ENCODE results near the gene PPP2R5E.
"Not testable (repeated sequence)": the region's sequence is repeated elsewhere in the genome, so short reads cannot be mapped to it uniquely, and the experiment has no call there.

PPP2R5E gene

DNA sequence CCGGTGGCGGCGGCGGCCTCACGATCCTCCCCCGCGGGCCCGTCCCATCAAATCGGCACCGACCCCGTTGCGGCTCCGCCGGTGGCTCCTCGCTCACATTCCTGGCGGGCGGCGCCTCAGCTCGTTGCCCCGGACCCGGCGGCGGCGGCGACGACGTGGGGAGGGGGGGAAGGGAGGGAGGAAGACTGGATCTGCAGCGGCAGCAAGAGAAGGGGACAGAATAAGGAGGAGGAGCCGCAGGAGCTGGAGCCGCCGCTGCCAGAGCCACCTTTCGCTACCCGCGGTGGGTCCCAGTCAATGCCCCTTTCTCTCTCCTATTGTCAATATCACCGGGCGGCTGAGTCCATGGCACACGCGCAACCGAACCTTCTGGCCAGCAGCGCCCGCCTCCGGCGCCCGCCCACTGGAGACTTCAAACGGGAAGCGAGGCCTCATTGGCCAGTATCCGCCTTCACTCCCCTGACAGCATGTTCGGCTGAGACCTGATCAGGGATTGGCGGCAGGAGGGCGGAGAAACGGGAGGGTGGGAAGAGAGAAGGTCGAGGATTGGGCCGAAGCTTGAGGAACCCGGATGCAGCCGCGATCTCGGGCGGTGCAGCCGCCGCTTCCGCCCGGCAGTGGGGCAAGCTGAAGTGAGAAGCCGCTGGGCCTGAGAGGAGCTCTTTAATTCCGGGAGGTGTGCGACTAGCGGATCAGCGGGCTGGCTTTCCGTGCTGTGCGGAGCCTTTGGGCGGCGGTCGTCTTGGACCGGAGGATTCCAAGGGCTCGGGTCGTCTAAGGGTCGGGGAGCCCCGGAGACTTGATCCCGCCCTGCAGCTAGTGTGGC, at the start of gene PPP2R5E:
TSS of gene PPP2R5E (minus strand) at position 378 of the 826 bp plus-strand sequence. CDS start 3,692 bp downstream, outside the sequence.
- peak; percentile 100 for DNase-seq (ENCODE audit: low read depth, low spot score)

DNA sequence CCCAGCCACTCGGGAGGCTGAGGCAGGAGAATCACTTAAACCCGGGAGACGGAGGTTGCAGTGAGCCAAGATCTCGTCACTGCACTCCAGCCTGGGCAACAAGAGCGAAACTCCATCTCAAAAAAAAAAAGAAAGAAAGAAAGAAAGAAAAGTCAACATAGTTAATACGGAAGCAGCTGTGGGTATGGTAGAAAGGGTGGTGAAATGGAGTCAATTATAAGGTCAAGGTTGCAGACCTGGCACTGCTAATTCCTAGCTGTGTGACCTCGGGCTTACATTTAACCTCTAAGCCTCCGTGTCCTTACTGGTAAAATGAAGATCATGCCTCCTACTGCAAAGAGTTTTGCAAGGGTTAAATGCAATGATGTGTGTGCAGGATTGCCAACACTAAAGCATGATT, 39.9 kb upstream of the PPP2R5E start:
- not testable (repeated sequence) for DNase-seq (ENCODE audit: low read depth, low spot score)

DNA sequence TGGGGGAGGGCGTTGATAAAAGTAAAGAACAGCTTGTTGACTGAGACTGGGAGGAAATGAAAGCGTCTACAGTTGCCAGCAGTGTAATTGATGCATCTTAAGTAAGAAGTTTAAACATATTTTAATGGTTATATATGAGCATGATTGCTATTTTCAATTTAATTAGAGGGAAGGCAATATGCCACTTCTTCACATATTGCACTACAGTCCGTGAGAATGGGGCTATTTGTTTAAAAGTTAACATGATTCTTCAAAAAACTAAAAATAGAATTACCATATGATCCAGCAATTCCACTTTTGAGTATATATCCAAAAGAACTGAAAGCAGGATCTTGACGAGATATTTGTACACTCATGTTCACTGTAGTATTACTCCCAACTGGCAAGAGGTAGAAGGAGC, 38.3 kb upstream of the PPP2R5E start:
- no peak for DNase-seq (ENCODE audit: low read depth, low spot score)

DNA sequence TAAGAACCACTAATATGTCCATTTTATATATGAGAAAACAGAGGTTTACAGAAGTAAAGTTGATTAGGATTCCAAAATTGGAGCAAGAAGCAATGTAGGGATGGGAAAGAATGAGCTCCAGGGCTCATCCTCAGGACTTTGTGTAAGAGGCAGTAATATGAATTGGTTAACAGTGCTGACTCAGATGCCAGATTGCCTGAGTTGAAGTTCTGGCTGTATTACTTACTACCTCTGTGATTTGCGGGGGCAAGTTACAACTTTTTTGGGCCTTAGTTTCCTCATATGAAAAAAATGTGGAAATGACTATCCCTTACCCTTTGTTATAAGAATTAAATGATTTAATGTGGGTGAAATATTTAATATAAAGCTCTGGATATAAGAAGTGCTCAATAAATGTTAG, 35.1 kb upstream of the PPP2R5E start:
- DNase-seq (ENCODE audit: low read depth, low spot score) = no peak

DNA sequence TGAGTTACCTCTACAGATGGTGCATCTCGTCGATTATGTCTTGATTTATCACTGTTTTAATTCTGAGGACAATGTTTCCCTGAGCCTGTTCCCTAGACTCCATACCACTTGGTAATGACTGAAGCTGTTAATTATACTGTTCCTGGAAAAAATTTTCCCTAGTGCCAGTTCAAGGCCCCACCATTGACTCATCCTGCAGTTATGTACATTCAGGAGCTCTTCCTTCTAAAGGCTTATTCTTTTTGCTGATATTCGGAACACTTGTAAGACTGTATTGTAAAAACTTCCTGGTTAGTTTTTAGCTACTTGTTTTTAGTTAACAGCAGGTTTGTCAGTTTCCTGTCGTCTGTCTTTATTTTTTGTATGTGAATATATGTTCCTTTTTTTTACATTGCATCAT, 30.4 kb upstream of the PPP2R5E start:
- DNase-seq (ENCODE audit: low read depth, low spot score) = peak; percentile 55

DNA sequence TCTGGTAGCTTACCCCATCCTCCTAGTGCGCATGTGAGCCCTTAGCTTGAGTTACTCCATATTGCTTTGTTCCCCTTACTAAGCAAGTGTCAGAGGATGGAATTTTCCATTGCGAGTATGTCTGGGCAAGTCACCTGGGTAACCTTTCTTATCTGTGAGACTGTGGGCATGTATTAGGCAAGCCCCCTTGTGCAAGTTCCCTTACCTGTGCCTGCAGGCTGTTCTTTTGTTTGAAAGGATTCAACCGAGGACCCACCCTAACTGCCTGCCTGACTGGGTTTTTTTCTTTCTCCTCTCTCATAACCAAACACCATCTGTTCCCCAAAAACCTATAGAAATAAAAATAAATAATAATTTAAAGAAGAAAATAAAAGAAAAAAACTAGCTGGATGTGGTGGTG, 22.3 kb upstream of the PPP2R5E start:
- no peak for DNase-seq (ENCODE audit: low read depth, low spot score)

DNA sequence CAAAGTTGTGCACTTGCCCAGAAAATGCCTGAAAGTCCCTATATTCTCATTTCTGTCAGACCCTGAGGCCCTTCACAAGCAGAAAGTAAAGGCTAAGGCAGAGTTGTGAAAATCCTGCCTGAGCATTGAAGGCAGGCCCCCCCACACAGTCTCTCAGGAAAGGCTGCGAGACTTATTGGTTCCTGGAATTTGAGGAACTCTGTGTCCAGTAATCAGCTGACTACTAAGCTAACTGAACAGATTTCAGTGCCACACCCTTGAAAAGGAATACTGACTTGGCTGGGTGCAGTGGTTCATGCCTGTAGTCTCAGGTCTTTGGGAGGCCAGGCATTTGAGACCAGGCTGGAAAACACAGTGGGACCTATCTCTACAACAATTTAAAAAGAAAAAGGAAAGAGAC, 21.1 kb upstream of the PPP2R5E start:
- DNase-seq (ENCODE audit: low read depth, low spot score) = peak; percentile 29

DNA sequence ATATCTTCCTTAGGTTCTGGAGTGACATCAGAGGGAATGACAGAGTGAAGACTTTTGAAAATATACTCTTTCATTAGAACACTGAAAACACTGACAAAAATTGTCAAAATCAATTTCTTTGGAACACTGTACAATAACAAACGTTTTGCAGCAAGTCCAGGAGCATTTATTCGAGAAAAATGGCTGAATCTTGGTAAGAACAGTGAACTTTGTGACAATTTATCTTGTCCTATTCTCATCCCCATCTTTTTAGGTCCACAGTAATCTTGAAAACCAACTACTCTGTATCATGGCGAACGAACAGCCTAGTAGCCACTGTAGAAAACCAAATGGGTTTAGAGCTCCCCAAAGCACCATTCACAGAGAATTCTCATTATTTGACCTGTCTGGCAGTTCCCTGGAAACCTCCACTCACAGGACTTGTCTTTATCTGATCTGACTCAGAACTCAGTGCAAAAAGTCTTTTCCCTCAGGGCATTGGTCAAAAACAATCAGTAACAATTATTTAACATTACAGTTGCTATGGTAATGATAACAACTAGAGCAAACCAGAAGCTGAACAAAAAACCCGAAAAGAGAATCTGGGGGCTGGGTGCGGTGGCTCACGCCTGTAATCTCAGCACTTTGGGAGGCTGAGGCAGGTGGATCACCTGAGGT, 20.3 kb upstream of the PPP2R5E start:
- peak; percentile 56 for DNase-seq (ENCODE audit: low read depth, low spot score)

DNA sequence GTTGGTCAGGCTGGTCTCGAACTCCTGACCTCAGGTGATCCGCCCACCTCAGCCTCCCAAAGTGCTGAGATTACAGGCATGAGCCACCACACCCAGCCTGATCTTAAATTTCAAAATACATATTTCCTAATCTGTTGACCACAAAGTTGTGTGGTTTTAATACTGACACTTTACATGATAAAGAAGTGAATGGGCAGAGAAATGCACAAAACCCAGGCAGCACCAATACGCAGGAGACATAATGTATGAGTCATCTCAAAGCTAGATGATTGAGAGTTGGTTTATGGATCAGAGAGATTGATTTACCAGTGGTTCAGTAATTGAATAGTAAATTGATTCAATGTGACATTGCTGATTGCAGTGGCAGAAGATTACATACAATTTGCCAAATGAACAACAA, 19.2 kb upstream of the PPP2R5E start:
- no peak for DNase-seq (ENCODE audit: low read depth, low spot score)

DNA sequence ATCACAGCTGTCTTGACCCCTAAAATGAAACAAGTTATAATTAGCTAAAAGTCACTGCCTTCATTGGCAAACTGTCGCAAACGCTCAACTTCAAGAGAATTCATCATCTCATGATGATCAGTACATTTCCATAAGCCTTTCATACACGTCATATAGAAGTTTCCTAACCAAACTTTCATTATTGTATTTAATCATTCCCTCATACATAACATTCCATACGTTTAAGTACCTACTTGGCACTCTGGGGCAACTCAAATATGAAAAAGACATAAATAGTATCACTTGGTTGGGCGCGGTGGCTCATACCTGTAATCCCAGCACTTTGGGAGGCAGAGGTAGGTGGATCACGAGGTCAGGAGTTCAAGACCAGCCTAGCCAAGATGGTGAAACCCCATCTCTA, 12.4 kb upstream of the PPP2R5E start:
- no peak for DNase-seq (ENCODE audit: low read depth, low spot score)

DNA sequence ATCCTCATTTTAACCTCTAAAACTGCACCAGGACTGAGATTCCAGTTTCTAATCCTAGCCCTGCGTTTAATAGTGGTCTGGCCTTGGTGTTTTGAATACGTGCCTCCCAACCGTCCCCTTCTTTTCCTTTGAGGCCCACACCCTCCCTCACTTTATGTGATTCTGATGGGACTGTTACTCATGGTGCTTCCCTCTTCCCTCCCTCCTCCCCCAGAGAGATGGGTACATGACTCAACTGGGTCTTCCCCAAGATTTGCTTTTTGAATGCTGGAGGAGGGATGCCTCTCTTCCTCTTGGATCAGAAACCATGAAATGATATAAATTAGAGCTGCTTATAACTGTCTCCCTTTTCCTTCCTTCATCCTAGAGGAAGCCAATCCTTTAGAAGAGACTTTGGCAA, 8.2 kb upstream of the PPP2R5E start:
- DNase-seq (ENCODE audit: low read depth, low spot score) = no peak

DNA sequence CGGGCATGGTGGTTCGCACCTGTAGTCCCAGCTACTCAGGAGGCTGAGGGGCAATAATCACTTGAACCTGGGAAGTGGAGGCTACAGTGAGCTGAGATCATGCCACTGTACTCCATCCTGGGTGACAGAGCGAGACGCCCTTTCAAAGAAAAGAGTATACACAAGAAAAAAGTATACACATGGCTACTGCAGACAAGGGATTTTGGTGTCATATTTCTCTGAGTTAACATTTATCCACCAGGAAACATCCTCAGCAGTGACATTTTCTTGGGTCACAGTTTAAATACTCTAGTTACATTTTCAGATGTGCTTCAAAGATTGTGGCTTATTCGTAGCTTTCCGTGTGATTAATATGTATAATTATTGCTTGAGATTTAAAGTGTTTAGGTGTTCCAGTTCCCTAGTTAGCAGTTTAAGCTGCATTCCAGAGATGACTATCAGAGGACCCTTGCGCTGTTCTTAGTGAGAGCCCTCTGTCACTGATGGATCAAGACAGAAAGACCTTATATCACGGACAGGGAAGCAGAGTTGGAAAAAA, 4.7 kb upstream of the PPP2R5E start:
- DNase-seq (ENCODE audit: low read depth, low spot score) = no peak

DNA sequence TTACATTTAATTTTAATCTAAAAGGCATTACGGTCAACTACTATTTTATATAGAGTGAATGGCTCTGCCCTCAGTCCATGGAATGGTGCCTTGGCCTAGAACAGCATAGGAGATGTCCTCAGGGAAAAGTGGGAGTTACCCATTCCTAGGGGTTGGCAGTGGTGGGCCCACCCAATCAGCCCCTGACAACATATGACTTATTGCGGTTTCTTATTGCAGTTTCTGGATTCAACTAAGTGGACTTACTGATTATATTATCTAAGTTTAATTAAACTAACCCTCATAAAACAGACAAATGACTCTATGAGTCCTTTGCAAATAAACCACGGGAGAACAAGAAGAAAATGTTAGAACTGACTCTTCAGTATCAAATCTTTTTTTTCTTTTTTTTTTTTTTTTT, 2.3 kb upstream of the PPP2R5E start:
- no peak for DNase-seq (ENCODE audit: low read depth, low spot score)

DNA sequence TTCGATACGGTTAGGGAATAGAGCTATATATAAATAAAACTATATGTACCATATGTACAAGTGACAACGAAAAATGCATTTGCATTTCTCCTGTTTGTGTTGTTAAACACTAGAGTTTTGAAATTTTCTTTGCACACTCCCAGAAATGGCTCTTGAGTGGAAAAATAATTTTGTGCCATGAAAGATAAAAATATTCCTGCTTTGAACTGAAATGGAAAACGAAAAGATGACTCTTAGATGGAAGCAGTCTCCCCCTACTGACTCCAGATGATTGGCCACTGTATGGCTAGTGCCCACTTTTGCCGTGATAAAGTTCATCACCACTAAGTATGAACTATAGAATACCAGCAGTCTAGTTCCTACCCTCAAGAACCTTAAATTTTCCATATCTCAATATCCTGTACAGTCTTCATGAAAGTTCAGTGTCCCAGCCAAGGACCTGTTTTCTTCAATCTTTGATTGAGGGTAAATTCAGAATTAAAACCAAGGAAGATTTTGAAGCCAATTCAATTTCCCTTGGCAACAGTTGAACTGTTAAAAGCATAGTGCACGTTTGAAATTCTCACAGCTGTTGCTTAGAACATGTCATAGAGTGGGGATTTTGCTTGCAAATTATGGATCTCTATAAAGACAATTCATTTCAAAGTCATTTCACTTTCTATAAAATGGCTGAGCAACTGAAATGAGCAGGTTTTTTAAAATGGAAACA, 1.6 kb upstream of the PPP2R5E start:
- peak; percentile 30 for DNase-seq (ENCODE audit: low read depth, low spot score)

DNA sequence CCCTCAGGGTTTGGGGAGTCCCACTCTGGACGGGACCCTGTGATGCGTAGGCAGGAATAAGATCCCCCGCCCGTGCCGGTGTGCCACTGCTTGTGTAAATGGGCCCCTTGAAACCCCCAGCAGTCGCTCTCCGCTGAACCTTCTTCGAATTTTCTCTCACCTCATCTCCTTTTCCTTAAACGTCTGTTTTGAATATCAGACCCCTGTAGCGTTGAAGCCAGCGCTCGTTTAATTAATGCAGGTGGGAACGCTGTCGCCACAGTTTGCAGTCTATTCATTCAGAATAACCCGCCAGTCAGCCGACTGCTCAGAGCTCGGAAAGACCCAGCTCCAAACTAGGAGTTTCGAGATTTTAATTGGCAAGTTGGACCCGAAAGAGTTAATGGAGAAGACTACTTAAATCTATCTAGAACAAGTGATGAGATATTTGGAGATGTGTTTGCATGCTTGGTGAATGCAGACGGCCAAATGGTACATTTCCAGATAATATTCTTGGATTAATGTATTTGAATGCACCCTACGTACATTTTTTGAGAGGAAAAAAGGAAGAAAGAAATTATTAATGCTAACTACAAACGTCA, 739 bp upstream of the PPP2R5E start:
- no peak for DNase-seq (ENCODE audit: low read depth, low spot score)

DNA sequence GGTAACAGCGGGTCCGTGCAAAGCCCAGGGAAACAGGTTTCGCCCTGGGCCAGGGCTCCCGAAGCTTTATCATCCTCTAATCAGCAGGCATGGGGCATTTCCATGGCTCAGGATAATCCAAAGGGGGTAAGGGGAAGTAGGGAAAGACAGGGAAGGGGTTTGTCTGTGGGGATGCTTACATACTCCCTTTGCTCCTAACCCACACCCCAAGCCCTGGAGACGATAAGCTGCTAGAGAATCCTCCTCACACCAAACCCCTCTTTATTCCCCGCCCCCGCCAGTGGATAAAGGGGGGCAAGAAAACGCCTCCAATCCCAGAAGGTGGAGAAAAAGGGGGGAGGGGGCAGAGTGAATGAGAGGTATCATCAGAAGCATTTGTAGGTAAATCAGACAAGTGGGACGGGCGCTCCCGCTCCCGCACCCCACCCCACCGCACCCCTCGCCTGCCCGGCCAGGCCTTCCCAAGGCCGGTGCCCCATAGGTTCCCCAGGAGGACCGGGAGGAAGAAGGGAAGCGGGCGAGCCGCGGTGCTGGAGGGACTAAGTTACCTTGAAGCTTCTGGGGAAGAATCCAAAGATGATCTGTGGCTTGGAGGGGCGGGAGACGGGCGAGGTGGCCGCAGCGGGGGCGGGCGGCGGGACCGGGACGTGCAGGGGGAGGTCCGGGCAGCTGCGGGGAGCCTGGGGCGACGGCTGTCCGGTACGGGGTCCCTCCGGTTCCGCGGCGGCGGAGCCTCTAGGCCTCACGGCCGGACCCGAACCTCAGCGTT, 762 bp downstream of the PPP2R5E start:
- DNase-seq (ENCODE audit: low read depth, low spot score) = peak; percentile 48

DNA sequence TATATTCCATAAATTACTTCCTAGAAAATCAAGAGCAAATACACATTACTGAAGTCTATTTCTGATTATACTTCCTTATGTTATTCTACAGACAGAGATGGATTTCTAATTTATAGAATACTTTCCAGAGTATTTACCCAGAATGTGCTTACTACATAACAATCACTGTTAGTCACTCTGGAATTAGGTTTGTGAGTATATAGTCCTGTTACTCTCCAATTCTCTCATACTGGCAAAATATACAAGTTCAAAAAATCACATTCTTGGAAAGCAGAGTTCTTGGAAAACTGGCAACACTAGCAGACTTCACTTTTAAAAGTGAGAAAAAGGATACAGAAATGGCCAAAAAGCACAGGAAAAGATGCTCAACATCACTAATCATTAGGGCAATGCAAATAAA, 7.3 kb downstream of the PPP2R5E start:
- no peak for DNase-seq (ENCODE audit: low read depth, low spot score)

DNA sequence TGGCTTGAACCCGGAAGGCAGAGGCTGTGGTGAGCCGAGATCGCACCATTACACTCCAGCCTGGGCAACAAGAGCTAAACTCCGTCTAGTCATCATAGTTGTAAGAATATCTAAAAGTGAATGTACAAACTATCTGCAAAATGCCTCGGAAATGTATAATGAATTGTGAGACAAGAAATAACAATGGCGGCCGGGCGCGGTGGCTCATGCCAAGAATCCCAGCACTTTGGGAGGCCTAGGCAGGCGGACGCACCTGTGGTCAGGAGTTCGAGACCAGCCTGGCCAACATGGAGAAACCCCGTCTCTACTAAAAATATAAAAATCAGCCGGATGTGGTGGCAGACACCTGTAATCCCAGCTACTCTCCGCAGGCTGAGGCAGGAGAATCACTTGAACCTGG, 9.7 kb downstream of the PPP2R5E start:
- DNase-seq (ENCODE audit: low read depth, low spot score) = no peak

DNA sequence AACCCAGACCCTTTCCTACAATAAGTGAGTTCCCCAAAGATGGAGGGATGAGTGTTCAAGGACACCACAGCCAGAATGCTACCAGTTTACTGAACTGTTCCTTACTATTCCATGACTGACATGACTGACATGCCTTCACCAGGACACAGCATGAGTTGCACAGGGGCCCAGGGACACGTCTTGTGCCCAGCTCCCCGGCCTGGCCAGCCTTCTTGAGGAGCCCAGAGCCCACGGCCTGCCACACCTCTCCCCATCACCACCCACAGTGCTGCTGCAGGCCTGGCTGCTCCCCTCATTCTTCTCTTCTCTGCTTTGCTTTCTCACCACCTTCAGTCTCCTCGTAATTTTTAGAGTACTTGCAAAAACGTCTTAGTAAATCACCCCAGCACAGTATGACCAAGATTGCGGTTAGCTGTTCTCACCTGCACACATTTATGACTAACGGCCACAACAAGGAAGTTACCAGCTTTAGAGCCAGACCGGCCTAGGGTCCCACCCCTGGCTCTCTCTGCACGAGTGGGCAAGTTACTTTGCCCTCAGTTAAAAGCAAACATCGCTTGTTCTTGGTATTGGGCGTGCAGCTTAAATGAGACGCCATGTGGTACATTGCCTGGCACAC, 18.5 kb downstream of the PPP2R5E start:
- DNase-seq (ENCODE audit: low read depth, low spot score) = no peak

DNA sequence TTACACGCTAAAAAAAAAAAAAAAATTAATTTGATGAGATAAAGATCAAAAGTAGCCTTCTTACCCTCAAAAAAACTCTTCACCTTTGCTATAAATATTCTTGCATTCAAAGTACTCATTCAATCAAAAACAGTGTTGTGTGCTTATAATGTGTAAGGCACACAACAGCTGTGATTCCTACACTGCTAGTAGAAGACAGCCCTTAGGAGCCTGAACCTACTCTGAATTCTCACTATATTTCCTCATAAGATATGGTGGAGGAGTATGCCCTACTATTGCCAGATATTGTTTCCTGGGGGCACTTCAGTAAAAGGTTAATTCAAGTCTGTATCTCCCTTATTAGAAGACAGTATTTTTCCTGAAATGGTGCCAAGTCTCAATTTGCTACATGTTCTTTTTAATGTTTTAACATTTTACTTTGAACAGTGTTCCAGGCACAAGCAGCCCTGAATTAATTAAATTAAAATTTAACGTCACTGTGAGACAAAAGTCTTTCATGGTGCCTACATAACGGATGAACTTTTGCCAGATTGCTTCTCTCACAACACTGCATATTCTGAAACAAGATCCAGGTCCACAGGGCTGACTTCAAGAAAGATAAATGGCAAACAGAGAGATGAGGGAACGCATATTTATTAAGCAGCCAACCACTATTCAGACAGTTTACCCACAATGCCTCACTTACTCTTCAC, 19.3 kb downstream of the PPP2R5E start:
- DNase-seq (ENCODE audit: low read depth, low spot score) = no peak

All from astrocyte of the hippocampus (primary cell).